H1 (cell line): ENCODE measurements around the gene PLB1. TPM values are rescaled to one million over a fixed set of nuclear protein-coding genes. Genes with fewer than 3 reads are reported as not detected.

Experiments
- CTCF ChIA-PET: fragments of 300-600 bp; sonication (Branson Sonifier 250); formaldehyde crosslinking; loops from one replicate; lab custom pipeline; 2021; ENCODE audit not compliant: partially characterized antibody; lab: Charles Lee
- POLR2A ChIA-PET: fragments of 300-600 bp; sonication (Branson Sonifier 250); formaldehyde crosslinking; loops from one replicate; lab custom pipeline; 2021; ENCODE audit warnings: inconsistent platforms; ENCODE audit not compliant: partially characterized antibody; lab: Charles Lee
- DNase-seq, 2 experiments: peaks; one replicate each; pipeline versions ENCODE4 v3.0.0 to v3.0.0-alpha.2; 2010 to 2022; ENCODE audit warnings: low spot score in 2 of 2, low read depth in 1 of 2, mixed read lengths in 1 of 2
- FAIRE-seq: peaks from 2 replicates; lab custom pipeline; 2011; peaks lifted over from hg19 to GRCh38; lab: Jason Lieb, UNC
- H2AFZ ChIP-seq: 2 replicates; pipeline ENCODE4 v1.8.1; 2012; ENCODE audit warnings: low read length, inconsistent platforms
- H2AK5ac ChIP-seq: 2 replicates; pipeline ENCODE4 v1.6.1; 2013; ENCODE audit warnings: low read depth, low read length
- H2BK120ac ChIP-seq: replicated peaks from 2 replicates; pipeline ENCODE3; 2013; ENCODE audit warnings: low read depth, low read length, inconsistent platforms
- H2BK12ac ChIP-seq: 2 replicates; pipeline ENCODE4 v1.6.1; 2013; ENCODE audit warnings: low read depth, low read length
- H2BK15ac ChIP-seq: 2 replicates; pipeline ENCODE4 v1.6.1; 2013; ENCODE audit warnings: low read length
- H2BK20ac ChIP-seq: 2 replicates; pipeline ENCODE4 v1.6.1; 2013; ENCODE audit warnings: low read length
- H2BK5ac ChIP-seq: 2 replicates; pipeline ENCODE4 v1.6.1; 2013; ENCODE audit warnings: low read depth, low read length
- H3K14ac ChIP-seq: 2 replicates; pipeline ENCODE4 v1.6.1; 2013; ENCODE audit warnings: inconsistent platforms; ENCODE audit not compliant: insufficient read length
- H3K18ac ChIP-seq: 2 replicates; pipeline ENCODE4 v1.6.1; 2013; ENCODE audit warnings: low read length; ENCODE audit errors: extremely low read depth
- H3K23ac ChIP-seq: 2 replicates; pipeline ENCODE4 v1.6.1; 2013; ENCODE audit warnings: inconsistent platforms; ENCODE audit not compliant: insufficient read length
- H3K23me2 ChIP-seq: 2 replicates; pipeline ENCODE4 v1.6.1; 2013; ENCODE audit warnings: low read depth, low read length
- H3K27ac ChIP-seq: 2 replicates; pipeline ENCODE4 v1.6.1; 2011; ENCODE audit warnings: low read depth, low read length, inconsistent platforms
- H3K27me3 ChIP-seq, 4 experiments: replicated peaks in 1 of 4; 1 replicate in 1 of 4; 2 replicates in 3 of 4; pipeline versions ENCODE4 v1.6.1 to v1.8.1; 2011 to 2013; ENCODE audit warnings: low read length in 3 of 4, mild to moderate bottlenecking in 3 of 4, inconsistent platforms in 2 of 4, mixed read lengths in 2 of 4, moderate library complexity in 1 of 4; ENCODE audit not compliant: control insufficient read depth in 3 of 4, insufficient read depth in 3 of 4; ENCODE audit errors: extremely low read depth in 1 of 4
- H3K36me3 ChIP-seq, 4 experiments: 2 replicates each; pipeline versions ENCODE4 v1.6.1 to v1.8.1; 2011 to 2013; ENCODE audit warnings: mild to moderate bottlenecking in 4 of 4, low read length in 3 of 4, moderate library complexity in 2 of 4, control low read depth in 1 of 4, inconsistent platforms in 1 of 4; ENCODE audit not compliant: insufficient read depth in 4 of 4, control insufficient read depth in 2 of 4
- H3K4ac ChIP-seq: replicated peaks from 2 replicates; pipeline ENCODE3; 2013; ENCODE audit warnings: low read length, low read depth, mixed read lengths, inconsistent platforms; ENCODE audit not compliant: insufficient read length
- H3K4me1 ChIP-seq, 4 experiments: replicated peaks in 1 of 4; 1 replicate in 1 of 4; 2 replicates in 3 of 4; pipeline versions ENCODE4 v1.6.1 to v1.8.1; 2011 to 2013; ENCODE audit warnings: low read length in 3 of 4, inconsistent platforms in 2 of 4, mixed read lengths in 1 of 4; ENCODE audit not compliant: insufficient read depth in 4 of 4, control insufficient read depth in 3 of 4
- H3K4me2 ChIP-seq, 2 experiments: 2 replicates each; pipeline versions ENCODE4 v1.6.1 to v1.8.1; 2011 to 2013; ENCODE audit warnings: low read depth in 2 of 2, low read length in 2 of 2, control low read depth in 1 of 2, inconsistent platforms in 1 of 2, mild to moderate bottlenecking in 1 of 2; ENCODE audit not compliant: insufficient read depth in 1 of 2
- H3K4me3 ChIP-seq, 4 experiments: fragments of 200-600, 300-600 bp in 1 of 4; sonication (generic), shearing (Covaris generic), sonication (Bioruptor Twin) in 1 of 4; 2 replicates each; pipeline versions ENCODE4 v1.5.1 to v1.8.1; 2011 to 2016; ENCODE audit warnings: low read length in 4 of 4, low read depth in 3 of 4, control low read depth in 2 of 4, inconsistent platforms in 2 of 4, mild to moderate bottlenecking in 2 of 4, mixed read lengths in 1 of 4, moderate library complexity in 1 of 4; ENCODE audit not compliant: insufficient read depth in 2 of 4; ENCODE audit errors: extremely low read depth in 1 of 4
- H3K56ac ChIP-seq: replicated peaks from 2 replicates; pipeline ENCODE3; 2013; ENCODE audit warnings: low read depth, mild to moderate bottlenecking, mixed read lengths, low read length, inconsistent platforms; ENCODE audit not compliant: insufficient read length
- H3K79me1 ChIP-seq: 2 replicates; pipeline ENCODE4 v1.6.1; 2013; ENCODE audit warnings: low read depth, low read length, control low read depth
- H3K79me2 ChIP-seq, 2 experiments: 2 replicates each; pipeline versions ENCODE4 v1.6.1 to v1.8.1; 2012 to 2013; ENCODE audit warnings: low read length in 2 of 2, mild to moderate bottlenecking in 2 of 2, inconsistent platforms in 1 of 2; ENCODE audit not compliant: insufficient read depth in 2 of 2, control insufficient read depth in 1 of 2
- H3K9ac ChIP-seq, 4 experiments: replicated peaks in 1 of 4; 1 replicate in 1 of 4; 2 replicates in 3 of 4; pipeline versions ENCODE4 v1.6.1 to v1.8.1; 2011 to 2013; ENCODE audit warnings: low read depth in 3 of 4, low read length in 3 of 4, control low read depth in 2 of 4, mild to moderate bottlenecking in 2 of 4, moderate library complexity in 2 of 4, inconsistent platforms in 1 of 4; ENCODE audit errors: extremely low read depth in 1 of 4
- H3K9me3 ChIP-seq, 2 experiments: 2 replicates each; pipeline versions ENCODE4 v1.6.1 to v1.8.1; 2012 to 2013; ENCODE audit warnings: mild to moderate bottlenecking in 2 of 2, moderate library complexity in 2 of 2, control low read depth in 1 of 2, inconsistent platforms in 1 of 2, low read depth in 1 of 2, low read length in 1 of 2, mixed read lengths in 1 of 2; ENCODE audit not compliant: insufficient read depth in 2 of 2
- H4K20me1 ChIP-seq, 2 experiments: replicated peaks in 1 of 2; 2 replicates each; pipeline versions ENCODE3 to v1.8.1; 2011 to 2013; ENCODE audit warnings: inconsistent platforms in 2 of 2, low read length in 2 of 2, mild to moderate bottlenecking in 1 of 2; ENCODE audit not compliant: insufficient read depth in 2 of 2, control insufficient read depth in 1 of 2
- H4K5ac ChIP-seq: 2 replicates; pipeline ENCODE4 v1.6.1; 2013; ENCODE audit warnings: low read length, low read depth, mixed read lengths, inconsistent platforms; ENCODE audit not compliant: insufficient read length
- H4K8ac ChIP-seq: 2 replicates; pipeline ENCODE4 v1.8.0; 2013; ENCODE audit warnings: mild to moderate bottlenecking, moderate library complexity, low read length, inconsistent platforms; ENCODE audit not compliant: insufficient read depth; ENCODE audit errors: extremely low read depth
- H4K91ac ChIP-seq: replicated peaks from 2 replicates; pipeline ENCODE3; 2013; ENCODE audit warnings: low read length, mixed read lengths, inconsistent platforms; ENCODE audit not compliant: insufficient read length
- BACH1 ChIP-seq: IDR thresholded peaks from 2 replicates; pipeline ENCODE4 v1.6.1; 2012; ENCODE audit warnings: low read length, improper control_type of control experiment
- E2F6 ChIP-seq: IDR thresholded peaks from 2 replicates; pipeline ENCODE4 v1.6.1; 2012; ENCODE audit warnings: inconsistent platforms
- EGR1 ChIP-seq: IDR thresholded peaks from 2 replicates; pipeline ENCODE4 v1.6.1; 2011; ENCODE audit warnings: low read depth, low read length, borderline replicate concordance
- KDM4A ChIP-seq: IDR thresholded peaks from one replicate; pipeline ENCODE4 v1.7.1; 2012; ENCODE audit warnings: low read depth, mild to moderate bottlenecking, moderate library complexity, low read length, inconsistent platforms; ENCODE audit not compliant: severe bottlenecking
- MAFK ChIP-seq: IDR thresholded peaks from 2 replicates; pipeline ENCODE4 v1.6.1; 2012; ENCODE audit warnings: low read depth, mild to moderate bottlenecking, improper control_type of control experiment, low read length
- MAX ChIP-seq: IDR thresholded peaks from 2 replicates; pipeline ENCODE4 v1.6.1; 2012; ENCODE audit warnings: inconsistent platforms
- NRF1 ChIP-seq: IDR thresholded peaks from 2 replicates; pipeline ENCODE4 v1.6.1; 2011; ENCODE audit warnings: mild to moderate bottlenecking, low read depth, low read length, improper control_type of control experiment
- SIRT6 ChIP-seq: IDR thresholded peaks from one replicate; pipeline ENCODE4 v1.7.1; 2012; ENCODE audit warnings: low read length, inconsistent platforms
- SP2 ChIP-seq: IDR thresholded peaks from 2 replicates; pipeline ENCODE4 v1.6.1; 2012; ENCODE audit warnings: mild to moderate bottlenecking, low read length, inconsistent platforms
- ZNF274 ChIP-seq: IDR thresholded peaks from 2 replicates; pipeline ENCODE4 v1.7.0; 2012; ENCODE audit warnings: low read length, borderline replicate concordance; ENCODE audit errors: extremely low read depth
- WGBS, 2 experiments: shearing (Covaris generic) in 1 of 2; methylation state at CpG; one replicate each; pipeline versions ENCODE4 v1.1.6 to v1.1.7; 2013 to 2015; ENCODE audit warnings: low lambda C conversion rate in 2 of 2, mixed read lengths in 2 of 2, inconsistent platforms in 1 of 2, low coverage in 1 of 2, missing lambda C conversion rate in 1 of 2; ENCODE audit not compliant: insufficient replicate concordance in 2 of 2, insufficient coverage in 1 of 2, insufficient read length in 1 of 2; ENCODE audit errors: extremely low coverage in 1 of 2, missing lambda C conversion rate in 1 of 2; 5-methylcytosine and 5-hydroxymethylcytosine counted together
- polyA plus RNA-seq, 7 experiments: library from polyadenylated mRNA; depleted of rRNA in 3 of 7; stranded (reverse) in 5 of 7; unstranded in 2 of 7; fragments of >200 nt in 5 of 7; fragments of 200-250 nt in 2 of 7; gene quantifications; 1 replicate in 5 of 7; 2 replicates in 1 of 7; 4 replicates in 1 of 7; pipeline versions ENCODE4 v1.2.1 to v1.2.3, GENCODE V29; 2011 to 2013; ENCODE audit warnings: missing spikeins in 2 of 7, mixed read lengths in 2 of 7
- total RNA-seq: library from RNA; stranded (reverse); fragmentation: NEBNext Ultra II Directional; extraction: Animal tissue kit (Norgen Biotek cat#: 25700); gene quantifications from 2 replicates; pipeline ENCODE4 v1.2.1, GENCODE V29; 2021

Gene PLB1
- total and polyA plus RNA-seq, 2 of the 8 experiments (the other 6 are each of a cell fraction or from before 2014, with no cell fraction given) = 0.20 to 0.36 TPM

GRCh38 chr2:28515176-28515751 lies 19.4 kb downstream of the PLB1 start:
- no peaks in the 10 kb centered on the region for H3K36me3 ChIP-seq
- H3K27me3 ChIP-seq = no peaks in the 10 kb centered on the region; a peak in 1 of 7 replicates
- no peak overlapping the region for H3K4me2 ChIP-seq
- H3K23me2 ChIP-seq = no peaks in the 10 kb centered on the region
- H3K14ac ChIP-seq = no peak overlapping the region
- no peaks in the 10 kb centered on the region for H3K9me3 ChIP-seq
- H3K79me1 ChIP-seq = no peaks in the 10 kb centered on the region
- TF ChIP-seq KDM4A = no peak
- TF ChIP-seq E2F6 = no peak
- no peak for TF ChIP-seq MAX
- TF ChIP-seq BACH1 = no peak
- no peak for TF ChIP-seq MAFK
- no peak for TF ChIP-seq SP2
- no peak for TF ChIP-seq ZNF274
- TF ChIP-seq NRF1 = no peak
- no peak for TF ChIP-seq EGR1
- no peak for TF ChIP-seq SIRT6
- H3K4me3 ChIP-seq = no peak overlapping the region
- no peak overlapping the region for H3K18ac ChIP-seq
- H2BK5ac ChIP-seq = no peak overlapping the region
- no peak overlapping the region for H3K4ac ChIP-seq
- POLR2A ChIA-PET = no interaction called here
- no peak overlapping the region for H2BK20ac ChIP-seq
- no peaks in the 10 kb centered on the region for H4K20me1 ChIP-seq
- WGBS, 2 experiments = 94% methylated on average over 5 of the region's 5 CpGs; no CpG with 5 or more reads in 1 of the 2 experiments
- CTCF ChIA-PET = interaction anchor here (1.2 kb wide), 1 partner anchor 23 kb away, joined by 3 read pairs; no protein-coding TSS in a partner anchor
- H4K91ac ChIP-seq = no peak overlapping the region
- FAIRE-seq (no peak), DNase-seq (no peak)
- H3K79me2 ChIP-seq = no peaks in the 10 kb centered on the region
- no peak overlapping the region for H2AK5ac ChIP-seq
- no peak overlapping the region; the same call in 1 of the 2 replicates for H4K8ac ChIP-seq
- H4K5ac ChIP-seq = no peak overlapping the region
- no peak overlapping the region for H3K56ac ChIP-seq
- no peaks in the 10 kb centered on the region for H3K4me1 ChIP-seq
- H2BK12ac ChIP-seq = no peak overlapping the region
- no peak overlapping the region for H3K23ac ChIP-seq
- no peak overlapping the region for H2AFZ ChIP-seq
- H2BK15ac ChIP-seq = no peak overlapping the region
- H3K9ac ChIP-seq = no peak overlapping the region
- no peak overlapping the region for H2BK120ac ChIP-seq
- H3K27ac ChIP-seq = no peak overlapping the region
